Mucosa of stomach (tissue), 1 donor: ENCODE data around the gene LDLRAD3.

Source experiments
- H3K27me3 ChIP-seq: one replicate; pipeline ENCODE4 v1.7.0; 2013; ENCODE audit warnings: mild to moderate bottlenecking, low read length; ENCODE audit not compliant: control insufficient read depth, insufficient read depth
- H3K36me3 ChIP-seq: one replicate; pipeline ENCODE4 v1.7.0; 2013; ENCODE audit warnings: low read length; ENCODE audit not compliant: control insufficient read depth, insufficient read depth
- H3K4me1 ChIP-seq: one replicate; pipeline ENCODE4 v1.7.0; 2013; ENCODE audit warnings: mild to moderate bottlenecking, low read length; ENCODE audit not compliant: control insufficient read depth, insufficient read depth
- H3K4me3 ChIP-seq: one replicate; pipeline ENCODE4 v1.7.0; 2013; ENCODE audit warnings: low read length
- H3K9ac ChIP-seq: one replicate; pipeline ENCODE4 v1.7.0; 2013; ENCODE audit warnings: mild to moderate bottlenecking, low read length, moderate library complexity
- H3K9me3 ChIP-seq: one replicate; pipeline ENCODE4 v1.7.0; 2013; ENCODE audit warnings: mild to moderate bottlenecking, low read length, moderate library complexity; ENCODE audit not compliant: control insufficient read depth
- donor health status: Pancreatic carcinoma.

The LDLRAD3 gene

GRCh38 chr11:35967042-35967441, 23.2 kb downstream of the LDLRAD3 start:
- H3K9me3 ChIP-seq: no peaks in the 10 kb centered on the region
- no peaks in the 10 kb centered on the region for H3K27me3 ChIP-seq
- H3K9ac ChIP-seq: no peak overlapping the region
- no peaks in the 10 kb centered on the region for H3K36me3 ChIP-seq
- no peak overlapping the region for H3K4me3 ChIP-seq
- peaks cover 17% of the 10 kb centered on the region for H3K4me1 ChIP-seq

GRCh38 chr11:35968386-35969088, 24.7 kb downstream of the LDLRAD3 start:
- Histone ChIP-seq H3K36me3 (no peaks in the 10 kb centered on the region), H3K4me1 (peaks cover 17% of the 10 kb centered on the region), H3K9ac (no peak overlapping the region)

DNA sequence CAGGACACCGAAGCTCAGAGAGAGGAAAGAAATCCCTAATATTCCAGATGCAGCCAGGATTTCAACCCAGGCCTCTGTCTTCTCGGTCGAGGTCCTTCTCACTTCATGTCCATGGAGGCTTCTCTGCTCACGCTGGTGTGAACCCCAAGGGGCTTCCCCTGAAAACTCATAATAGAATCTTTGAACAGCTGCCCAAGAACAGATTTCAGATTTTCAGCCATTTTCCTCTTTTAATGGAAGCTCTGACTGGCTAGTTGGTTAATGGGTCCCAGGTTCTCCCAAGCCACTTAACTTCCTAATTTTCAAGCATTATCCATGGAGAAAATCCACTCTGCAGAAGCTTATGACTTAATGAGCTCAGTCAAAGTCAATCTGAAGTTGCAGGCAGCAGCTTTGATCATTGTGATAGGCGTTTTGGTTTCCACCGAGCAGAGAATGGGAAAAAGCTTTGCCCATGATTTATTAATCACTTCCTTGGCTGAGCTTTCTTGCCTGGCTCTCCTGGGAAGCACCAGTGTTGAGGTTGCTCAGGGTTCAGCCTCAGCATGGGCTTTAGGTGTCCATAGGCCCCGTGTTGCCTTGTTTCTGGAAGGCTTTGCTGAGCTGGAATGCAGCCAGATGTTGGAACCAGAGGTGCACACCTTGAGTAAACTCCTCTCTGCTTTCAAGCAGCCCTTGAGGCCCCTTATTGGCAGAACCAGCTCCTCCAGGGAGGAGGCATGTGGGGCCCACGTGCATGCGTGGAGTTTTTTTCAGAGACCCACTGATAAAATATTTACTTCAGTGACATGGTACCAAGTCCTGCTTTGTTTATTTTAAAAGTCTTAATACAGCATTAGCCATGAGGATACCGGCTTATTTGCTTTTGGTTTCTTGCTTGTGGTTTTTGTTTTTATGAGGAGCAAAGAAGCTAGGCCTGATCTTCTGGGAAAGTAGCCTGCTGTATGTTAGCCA, 25.5 kb downstream of the LDLRAD3 start:
- no peak overlapping the region for H3K4me3 ChIP-seq

More at GRCh38 chr11:35968386-35969088, 24.7 kb downstream of the LDLRAD3 start:
- Histone ChIP-seq H3K4me3 (no peak overlapping the region), H3K27me3 (no peaks in the 10 kb centered on the region), H3K9me3 (no peaks in the 10 kb centered on the region)

GRCh38 chr11:35970445-35970844, 26.6 kb downstream of the LDLRAD3 start:
- Histone ChIP-seq H3K4me1 (peaks cover 17% of the 10 kb centered on the region), H3K27me3 (no peaks in the 10 kb centered on the region), H3K36me3 (no peaks in the 10 kb centered on the region), H3K4me3 (no peak overlapping the region), H3K9ac (no peak overlapping the region), H3K9me3 (no peaks in the 10 kb centered on the region)

More for the DNA sequence above, 25.5 kb downstream of the LDLRAD3 start:
- Histone ChIP-seq H3K9ac (no peak overlapping the region), H3K4me1 (peaks cover 17% of the 10 kb centered on the region), H3K36me3 (no peaks in the 10 kb centered on the region), H3K9me3 (no peaks in the 10 kb centered on the region), H3K27me3 (no peaks in the 10 kb centered on the region)

GRCh38 chr11:35971841-35972422, 28.1 kb downstream of the LDLRAD3 start:
- Histone ChIP-seq H3K36me3 (no peaks in the 10 kb centered on the region), H3K9me3 (no peaks in the 10 kb centered on the region)

DNA sequence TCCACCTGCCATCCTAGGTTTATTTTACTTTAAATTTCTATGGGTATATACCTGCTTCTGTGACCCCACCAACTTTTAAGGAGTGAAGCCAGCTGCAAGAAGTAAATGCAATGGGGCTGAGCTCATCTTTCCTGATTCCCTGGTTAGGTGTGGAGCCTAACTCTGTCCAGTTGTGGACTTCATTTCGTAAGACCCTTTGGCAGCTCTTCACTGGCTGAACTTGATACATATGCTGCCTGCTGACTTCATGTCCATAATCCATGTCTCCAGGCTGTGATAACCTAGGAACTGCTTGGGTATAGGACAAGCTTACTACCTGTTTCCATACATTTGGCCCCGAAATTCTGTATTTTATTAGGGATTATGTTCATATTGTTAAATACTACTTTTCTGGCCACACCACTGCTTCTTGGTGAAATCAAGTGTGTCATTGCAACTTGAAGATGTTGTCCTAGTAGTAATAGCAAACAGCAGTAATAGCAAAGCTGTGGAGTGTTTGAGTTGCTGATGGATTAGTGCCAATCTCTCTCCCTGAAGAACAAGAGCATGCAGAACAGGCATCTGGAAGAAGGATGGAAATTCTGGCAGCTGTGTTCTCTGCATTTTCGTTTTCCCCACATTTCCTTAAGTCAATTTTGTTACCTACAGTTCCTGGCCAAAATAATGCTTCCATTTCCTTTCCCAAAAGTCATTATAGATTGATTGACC, 31.2 kb downstream of the LDLRAD3 start:
- Histone ChIP-seq H3K4me1 (peaks cover 5% of the 10 kb centered on the region), H3K9me3 (no peaks in the 10 kb centered on the region), H3K4me3 (no peak overlapping the region), H3K36me3 (no peaks in the 10 kb centered on the region), H3K9ac (no peak overlapping the region), H3K27me3 (no peaks in the 10 kb centered on the region)

More at GRCh38 chr11:35971841-35972422, 28.1 kb downstream of the LDLRAD3 start:
- Histone ChIP-seq H3K4me1 (peaks cover 17% of the 10 kb centered on the region), H3K27me3 (no peaks in the 10 kb centered on the region), H3K9ac (no peak overlapping the region), H3K4me3 (no peak overlapping the region)

DNA sequence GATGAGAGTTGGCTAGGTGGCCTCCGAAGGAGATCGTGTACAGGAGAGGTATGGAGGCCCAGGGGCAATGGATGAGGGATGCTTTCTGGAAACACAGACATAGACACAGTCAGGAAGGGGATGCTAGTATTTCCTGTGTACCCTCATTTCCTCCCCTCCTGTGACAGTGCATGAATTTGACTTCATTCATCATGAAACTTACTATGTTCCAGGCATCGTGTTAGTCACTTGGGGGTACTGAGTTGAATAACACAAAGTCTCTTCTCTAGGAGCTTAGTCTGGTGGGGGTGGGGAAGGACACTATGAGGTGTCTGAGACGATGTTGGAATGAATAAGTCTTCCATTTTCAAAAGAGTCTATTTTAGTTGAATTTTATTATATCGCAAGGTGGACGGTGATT, 32.6 kb downstream of the LDLRAD3 start:
- H3K9ac ChIP-seq: no peak overlapping the region
- H3K36me3 ChIP-seq: no peaks in the 10 kb centered on the region
- H3K4me3 ChIP-seq: no peak overlapping the region
- no peaks in the 10 kb centered on the region for H3K4me1 ChIP-seq
- no peaks in the 10 kb centered on the region for H3K9me3 ChIP-seq
- no peaks in the 10 kb centered on the region for H3K27me3 ChIP-seq

DNA sequence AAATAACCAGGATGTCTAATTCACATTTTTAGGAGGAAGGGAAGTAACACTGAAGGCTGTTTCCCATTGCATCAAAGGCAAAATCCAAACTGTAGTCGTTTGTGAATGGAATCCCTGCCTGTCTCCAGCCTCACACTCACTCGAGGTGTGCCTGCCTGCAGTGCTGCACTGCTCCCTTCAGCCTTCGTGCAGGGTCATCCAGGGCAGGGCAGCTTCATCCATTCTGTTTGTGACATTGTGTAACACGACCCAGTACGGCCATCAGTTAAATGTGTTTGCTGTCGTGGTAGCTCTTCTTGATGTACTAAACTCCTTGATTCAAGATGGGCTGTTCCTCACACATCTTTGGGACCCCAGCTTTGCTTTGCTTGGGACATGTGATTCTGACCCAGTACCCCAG, 34.3 kb downstream of the LDLRAD3 start:
- H3K9ac ChIP-seq: no peak overlapping the region
- no peaks in the 10 kb centered on the region for H3K4me1 ChIP-seq
- H3K27me3 ChIP-seq: no peaks in the 10 kb centered on the region
- no peak overlapping the region for H3K4me3 ChIP-seq
- H3K36me3 ChIP-seq: no peaks in the 10 kb centered on the region
- no peaks in the 10 kb centered on the region for H3K9me3 ChIP-seq

DNA sequence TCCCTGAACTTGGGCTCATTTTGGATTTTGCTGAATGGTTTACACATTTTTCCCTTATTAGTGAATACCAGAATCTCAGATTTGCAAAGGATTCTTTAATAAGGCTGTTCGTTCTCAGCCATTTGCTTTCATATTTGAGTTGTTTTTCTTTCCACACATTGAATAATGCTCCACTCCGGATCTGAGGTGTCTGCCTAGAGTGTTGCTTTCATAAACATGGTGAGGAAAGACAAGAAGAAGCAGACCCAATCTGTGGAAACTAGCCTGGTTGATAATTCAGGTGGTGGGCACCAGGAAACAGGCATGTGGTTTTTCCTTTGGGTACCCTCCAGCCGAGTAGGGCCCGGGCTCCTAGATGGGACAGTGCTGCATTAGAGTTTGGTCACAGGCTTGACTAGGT, 35.0 kb downstream of the LDLRAD3 start:
- Histone ChIP-seq H3K36me3 (no peaks in the 10 kb centered on the region), H3K27me3 (no peaks in the 10 kb centered on the region), H3K4me3 (no peak overlapping the region), H3K9me3 (no peaks in the 10 kb centered on the region), H3K9ac (no peak overlapping the region), H3K4me1 (no peaks in the 10 kb centered on the region)

- Histone ChIP-seq H3K36me3 (no peaks in the 10 kb centered on the region), H3K4me3 (no peak overlapping the region), H3K27me3 (no peaks in the 10 kb centered on the region), H3K9ac (no peak overlapping the region), H3K4me1 (no peaks in the 10 kb centered on the region), H3K9me3 (no peaks in the 10 kb centered on the region)
These were observed 37.0 kb downstream of the LDLRAD3 start for GRCh38 chr11:35980686-35981390.

GRCh38 chr11:35981581-35981980, 37.7 kb downstream of the LDLRAD3 start:
- H3K9me3 ChIP-seq: no peaks in the 10 kb centered on the region
- H3K9ac ChIP-seq: no peak overlapping the region
- no peaks in the 10 kb centered on the region for H3K36me3 ChIP-seq
- no peaks in the 10 kb centered on the region for H3K4me1 ChIP-seq
- H3K27me3 ChIP-seq: no peaks in the 10 kb centered on the region
- H3K4me3 ChIP-seq: no peak overlapping the region
